OCI-LY7 (cell line): Measurements from ENCODE around the gene MRI1.
"Not testable (repeated sequence)": the region's sequence is repeated elsewhere in the genome, so short reads cannot be mapped to it uniquely, and the experiment has no call there.

Experiments used
- EZH2phosphoT487 ChIP-seq: fragments of 200-600 bp; sonication (generic); IDR thresholded peaks from 2 replicates; pipeline ENCODE4 v1.6.1; 2018; ENCODE audit warnings: low read depth, borderline replicate concordance, mild to moderate bottlenecking, mixed run types, antibody characterized with exemption, low read length, moderate library complexity, mixed read lengths
- TF ChIP-seq, protein P1 (sequence below): fragments of 200-600 bp; sonication (generic); conservative IDR thresholded peaks from 2 replicates; pipeline ENCODE4 v1.5.1; 2014; ENCODE audit warnings: mild to moderate bottlenecking, antibody characterized with exemption, low read length, moderate library complexity, mixed read lengths

DNA sequence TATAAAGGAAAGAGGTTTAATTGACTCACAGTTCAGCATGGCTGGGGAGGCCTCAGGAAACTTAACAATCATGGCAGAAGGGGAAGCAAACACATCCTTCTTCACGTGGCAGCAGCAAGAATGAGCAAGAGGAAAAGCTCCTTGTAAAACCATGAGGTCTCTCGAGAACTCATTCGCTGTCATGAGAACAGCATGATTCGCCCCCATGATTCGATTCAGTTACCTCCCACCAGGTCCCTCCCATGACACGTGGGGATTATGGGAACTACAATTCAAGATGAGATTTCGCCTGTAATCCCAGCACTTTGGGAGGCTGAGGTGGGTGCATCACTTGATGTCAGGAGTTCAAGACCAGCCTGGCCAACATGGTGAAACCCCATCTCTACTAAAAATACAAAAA is 10.7 kb upstream of the MRI1 start:
- TF ChIP-seq, protein P1, sequence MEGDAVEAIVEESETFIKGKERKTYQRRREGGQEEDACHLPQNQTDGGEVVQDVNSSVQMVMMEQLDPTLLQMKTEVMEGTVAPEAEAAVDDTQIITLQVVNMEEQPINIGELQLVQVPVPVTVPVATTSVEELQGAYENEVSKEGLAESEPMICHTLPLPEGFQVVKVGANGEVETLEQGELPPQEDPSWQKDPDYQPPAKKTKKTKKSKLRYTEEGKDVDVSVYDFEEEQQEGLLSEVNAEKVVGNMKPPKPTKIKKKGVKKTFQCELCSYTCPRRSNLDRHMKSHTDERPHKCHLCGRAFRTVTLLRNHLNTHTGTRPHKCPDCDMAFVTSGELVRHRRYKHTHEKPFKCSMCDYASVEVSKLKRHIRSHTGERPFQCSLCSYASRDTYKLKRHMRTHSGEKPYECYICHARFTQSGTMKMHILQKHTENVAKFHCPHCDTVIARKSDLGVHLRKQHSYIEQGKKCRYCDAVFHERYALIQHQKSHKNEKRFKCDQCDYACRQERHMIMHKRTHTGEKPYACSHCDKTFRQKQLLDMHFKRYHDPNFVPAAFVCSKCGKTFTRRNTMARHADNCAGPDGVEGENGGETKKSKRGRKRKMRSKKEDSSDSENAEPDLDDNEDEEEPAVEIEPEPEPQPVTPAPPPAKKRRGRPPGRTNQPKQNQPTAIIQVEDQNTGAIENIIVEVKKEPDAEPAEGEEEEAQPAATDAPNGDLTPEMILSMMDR = not testable (repeated sequence)
- TF ChIP-seq EZH2phosphoT487 = not testable (repeated sequence)
